ENCODE measurements around the gene PPP1R1C.

PPP1R1C gene

DNA sequence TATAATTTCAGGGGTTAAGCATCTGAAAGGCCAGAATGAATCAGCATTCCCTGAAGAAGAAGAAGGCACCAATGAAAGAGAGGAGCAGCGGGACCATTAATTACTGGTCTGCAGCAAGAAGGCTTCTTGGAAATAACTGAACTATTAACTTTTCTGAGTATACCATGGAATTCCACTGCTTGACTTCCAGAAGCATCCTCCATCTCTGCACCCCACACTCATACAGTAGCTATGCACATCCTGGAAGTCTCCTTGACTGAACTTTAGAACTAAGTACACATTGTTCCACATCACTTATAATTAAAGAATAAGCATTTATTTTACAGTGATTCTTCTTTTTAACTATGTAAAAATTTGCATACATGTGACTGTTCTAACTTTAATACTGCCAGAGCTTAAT is 131.5 kb downstream of the PPP1R1C start:
- DNase-seq = no peak

GRCh38 chr2:182128821-182129707 is 143.4 kb downstream of the PPP1R1C start:
- no peak for DNase-seq

DNA sequence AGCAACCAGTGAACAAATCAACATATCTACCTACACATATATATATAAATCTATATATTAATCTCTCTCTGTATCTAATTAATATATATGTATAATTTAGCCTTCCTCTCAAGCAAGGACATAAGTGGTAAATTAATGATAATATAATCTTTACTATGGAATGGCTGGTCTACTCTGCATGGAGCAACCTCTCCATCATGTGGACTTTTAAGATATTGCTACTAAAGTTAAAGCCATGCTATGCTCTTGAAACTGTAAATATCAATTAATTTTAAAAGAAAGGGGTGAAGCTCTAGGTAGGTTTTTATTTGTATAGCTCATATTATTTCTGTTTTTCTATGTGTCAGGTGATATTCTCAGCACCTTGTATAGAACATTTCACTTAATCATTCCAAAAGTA is 147.0 kb downstream of the PPP1R1C start:
- peak in 1 of 2 experiments; percentile 4 for DNase-seq

DNA sequence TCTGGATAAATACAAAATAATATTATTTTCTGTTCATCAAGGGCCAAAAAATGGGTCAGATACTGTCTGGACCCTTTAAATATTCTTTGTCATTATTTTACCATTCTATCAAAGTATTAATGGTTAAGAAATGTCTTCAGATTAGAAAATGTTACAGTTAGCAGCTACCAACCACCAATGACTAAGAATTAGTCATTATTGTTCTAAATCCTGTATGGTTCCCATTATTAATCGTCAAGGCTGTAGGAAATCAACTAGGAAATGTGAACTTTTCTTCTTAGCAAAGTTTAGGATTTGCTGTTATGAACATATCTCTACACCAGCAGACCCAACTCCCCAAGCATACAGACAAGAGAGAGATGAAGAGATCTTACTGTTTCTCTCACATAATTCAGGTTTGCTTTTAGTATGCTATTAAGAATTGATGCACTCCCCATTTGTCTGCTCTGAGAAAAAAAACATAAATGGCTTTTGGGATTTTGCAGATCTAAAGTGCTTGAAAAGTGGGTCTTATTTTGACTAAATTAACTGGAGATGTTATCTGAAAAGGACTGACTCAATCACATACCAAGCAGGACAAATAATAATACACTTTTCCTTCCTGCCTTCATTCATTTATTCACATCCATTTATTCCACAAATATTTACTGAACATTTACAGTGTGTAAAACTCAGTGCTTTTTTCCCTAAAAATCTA is 147.7 kb downstream of the PPP1R1C start:
- DNase-seq = no peak

DNA sequence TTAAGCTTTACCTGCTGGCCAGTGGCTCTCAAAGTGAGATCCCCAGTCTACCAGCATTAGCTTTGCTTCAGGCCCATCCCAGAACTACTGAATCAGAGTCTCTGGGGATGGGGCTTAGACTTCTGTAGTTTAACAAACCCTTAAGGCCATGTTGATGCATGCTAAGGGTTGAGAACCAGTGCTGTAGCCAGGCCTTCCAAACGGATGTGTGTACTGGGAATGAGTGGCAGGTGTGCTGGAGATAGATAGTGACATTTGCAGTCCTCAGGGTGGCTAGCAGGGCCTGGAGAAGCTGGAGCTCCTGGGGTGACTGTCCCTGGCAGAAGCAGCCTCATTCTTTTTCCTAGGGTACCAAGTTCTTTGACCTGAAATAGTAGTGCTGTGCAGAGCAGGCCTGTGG is 148.5 kb downstream of the PPP1R1C start:
- no peak for DNase-seq

- DNase-seq = no peak
Measured at GRCh38 chr2:182142062-182142461, 156.4 kb downstream of the PPP1R1C start.

- DNase-seq = no peak
Measured at GRCh38 chr2:182144041-182144775, 158.6 kb downstream of the PPP1R1C start.

- no peak for DNase-seq
Measured at GRCh38 chr2:182144776-182145165, 159.1 kb downstream of the PPP1R1C start.

DNA sequence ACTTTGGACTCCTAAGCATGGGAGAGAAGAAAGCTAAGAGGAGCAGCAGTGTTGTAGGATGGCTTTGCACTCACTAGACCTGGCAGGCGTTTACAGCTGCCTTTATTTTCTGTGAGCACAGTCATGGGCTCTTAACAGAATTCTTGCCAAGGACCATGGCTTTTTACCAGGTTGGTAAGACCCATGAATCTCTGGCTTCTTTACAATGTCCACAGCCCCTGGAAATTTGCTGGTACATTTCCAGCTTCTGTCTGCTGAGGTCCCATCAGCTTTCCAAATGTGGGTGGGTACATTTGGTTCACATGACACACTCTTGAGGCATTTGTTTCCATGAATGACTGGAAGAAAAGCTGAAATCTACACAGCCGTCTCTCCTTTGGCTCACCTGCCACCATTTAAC is 162.7 kb downstream of the PPP1R1C start:
- DNase-seq = no peak

- DNase-seq = no peak
Measured at GRCh38 chr2:182163878-182164277, 178.2 kb downstream of the PPP1R1C start.

GRCh38 chr2:182164686-182165085 is 179.0 kb downstream of the PPP1R1C start:
- DNase-seq = no peak

GRCh38 chr2:182165202-182165601 is 179.5 kb downstream of the PPP1R1C start:
- no peak for DNase-seq

GRCh38 chr2:182166406-182166805 is 180.8 kb downstream of the PPP1R1C start:
- no peak for DNase-seq

DNA sequence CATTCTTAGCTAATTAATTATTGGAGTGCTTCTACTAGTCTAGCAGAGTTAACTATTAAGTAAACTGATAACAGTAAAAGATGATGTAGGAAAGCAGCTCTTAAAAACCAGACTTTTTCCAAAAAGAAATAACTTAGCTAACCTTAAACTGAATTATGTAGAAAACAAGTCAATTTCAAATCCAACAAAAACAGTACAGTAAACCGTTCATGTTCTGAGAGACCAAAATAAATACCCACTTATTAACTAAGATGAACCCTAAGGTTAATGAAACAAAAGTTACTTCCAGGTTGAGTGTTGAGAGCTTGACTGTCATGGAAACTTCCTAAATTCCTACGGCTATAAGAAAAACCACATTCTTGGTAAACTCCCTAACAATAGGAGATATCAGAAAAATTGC is 181.2 kb downstream of the PPP1R1C start:
- DNase-seq = no peak
